ENCODE data around the gene PANX1.
"Not testable (repeated sequence)": the region's sequence is repeated elsewhere in the genome, so short reads cannot be mapped to it uniquely, and the experiment has no call there.

The PANX1 gene, protein sequence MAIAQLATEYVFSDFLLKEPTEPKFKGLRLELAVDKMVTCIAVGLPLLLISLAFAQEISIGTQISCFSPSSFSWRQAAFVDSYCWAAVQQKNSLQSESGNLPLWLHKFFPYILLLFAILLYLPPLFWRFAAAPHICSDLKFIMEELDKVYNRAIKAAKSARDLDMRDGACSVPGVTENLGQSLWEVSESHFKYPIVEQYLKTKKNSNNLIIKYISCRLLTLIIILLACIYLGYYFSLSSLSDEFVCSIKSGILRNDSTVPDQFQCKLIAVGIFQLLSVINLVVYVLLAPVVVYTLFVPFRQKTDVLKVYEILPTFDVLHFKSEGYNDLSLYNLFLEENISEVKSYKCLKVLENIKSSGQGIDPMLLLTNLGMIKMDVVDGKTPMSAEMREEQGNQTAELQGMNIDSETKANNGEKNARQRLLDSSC

DNA sequence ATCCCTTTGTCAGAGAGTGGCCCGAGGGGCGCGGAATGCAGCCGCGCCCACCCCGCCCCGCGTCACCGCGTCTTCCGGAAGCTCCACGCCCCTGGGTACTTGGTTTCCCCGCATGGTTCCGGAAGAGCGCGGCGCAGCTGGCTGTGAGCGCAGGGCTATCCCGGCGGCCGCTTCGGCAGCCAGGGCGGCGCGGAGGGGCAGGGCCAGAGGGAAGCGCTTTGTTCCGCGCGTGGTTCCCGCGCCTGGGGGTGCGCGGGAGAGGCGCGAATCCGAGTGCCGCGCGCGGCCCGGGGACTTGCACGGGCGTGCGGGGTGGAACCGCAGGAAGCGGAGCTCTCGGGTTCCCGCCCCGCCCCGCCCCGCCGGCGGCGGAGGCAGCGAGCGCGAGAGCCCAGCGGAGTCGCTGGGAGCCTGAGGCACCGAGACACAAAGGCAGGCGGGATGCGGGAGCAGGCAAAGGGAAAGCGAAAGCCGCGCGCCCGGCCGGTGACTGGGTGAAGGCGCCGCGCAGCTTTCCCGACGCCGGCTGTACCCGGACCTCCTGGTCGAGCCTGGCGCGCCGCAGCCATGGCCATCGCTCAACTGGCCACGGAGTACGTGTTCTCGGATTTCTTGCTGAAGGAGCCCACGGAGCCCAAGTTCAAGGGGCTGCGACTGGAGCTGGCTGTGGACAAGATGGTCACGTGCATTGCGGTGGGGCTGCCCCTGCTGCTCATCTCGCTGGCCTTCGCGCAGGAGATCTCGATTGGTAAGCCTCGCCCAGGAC is at the start of gene PANX1:
Gene PANX1, plus strand, starts transcription at position 96 of the 766 bp plus-strand sequence. Its CDS starts 472 bp downstream, at position 568.
- no peak for DNase-seq (ENCODE audit: low read depth, low spot score)

DNA sequence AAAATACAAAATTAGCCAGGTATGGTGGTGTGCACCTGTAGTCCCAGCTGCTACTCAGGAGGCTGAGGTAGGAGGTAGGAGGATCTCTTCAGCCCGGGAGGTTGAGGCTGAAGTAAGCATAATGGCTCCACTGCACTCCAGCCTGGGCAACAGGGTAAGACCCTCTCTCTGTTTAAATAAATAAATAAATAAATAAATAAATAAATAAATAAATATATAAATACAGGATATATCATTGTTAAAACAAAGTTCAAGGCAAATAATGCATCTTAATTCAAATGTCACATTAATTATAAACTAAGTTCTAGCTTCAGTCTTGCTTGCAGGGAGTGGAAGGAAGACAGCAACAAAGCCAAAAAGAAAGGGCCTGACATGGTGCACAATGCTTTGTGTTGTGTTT is 44.5 kb upstream of the PANX1 start:
- DNase-seq (ENCODE audit: low read depth, low spot score), result no peak

DNA sequence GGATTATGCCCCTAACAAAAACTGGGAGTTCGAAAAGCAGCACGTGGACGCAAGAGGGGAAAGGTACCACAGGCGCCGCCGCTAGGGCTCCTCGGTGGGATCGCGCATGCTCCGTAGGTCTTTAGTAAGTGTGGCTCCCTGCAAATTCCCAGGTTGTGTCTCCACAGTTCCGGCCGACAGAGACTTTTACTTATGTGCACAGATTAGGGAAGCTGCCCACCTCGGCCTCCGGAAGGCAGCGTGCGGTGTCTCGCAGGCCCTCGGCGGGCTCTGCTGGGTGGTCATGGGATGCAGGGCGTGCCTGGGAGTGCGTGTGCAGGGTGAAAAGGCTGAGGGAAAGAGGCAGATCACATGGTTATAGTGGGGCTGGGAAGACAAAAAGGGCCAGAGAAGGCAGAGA is 39.7 kb upstream of the PANX1 start:
- no peak for DNase-seq (ENCODE audit: low read depth, low spot score)

DNA sequence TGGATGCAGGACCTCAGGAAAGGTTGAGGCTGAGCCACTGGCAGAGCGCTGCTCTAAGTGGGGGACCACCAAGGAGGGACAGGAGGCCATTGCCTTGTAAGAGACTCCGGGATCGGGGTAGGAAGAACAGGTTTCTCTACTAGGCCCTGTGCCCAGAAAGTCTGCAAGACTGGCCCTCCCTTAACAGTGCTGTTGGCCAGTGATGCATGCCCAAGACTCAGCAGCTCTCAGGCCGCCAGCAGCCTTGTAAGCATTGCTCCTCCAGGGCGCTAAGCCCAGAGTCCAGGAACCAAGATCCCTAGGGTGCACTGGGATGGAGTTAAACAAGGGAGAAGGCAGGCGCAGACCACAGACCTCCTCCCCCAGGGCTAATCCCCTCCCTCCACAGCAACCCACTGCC is 39.3 kb upstream of the PANX1 start:
- no peak for DNase-seq (ENCODE audit: low read depth, low spot score)

DNA sequence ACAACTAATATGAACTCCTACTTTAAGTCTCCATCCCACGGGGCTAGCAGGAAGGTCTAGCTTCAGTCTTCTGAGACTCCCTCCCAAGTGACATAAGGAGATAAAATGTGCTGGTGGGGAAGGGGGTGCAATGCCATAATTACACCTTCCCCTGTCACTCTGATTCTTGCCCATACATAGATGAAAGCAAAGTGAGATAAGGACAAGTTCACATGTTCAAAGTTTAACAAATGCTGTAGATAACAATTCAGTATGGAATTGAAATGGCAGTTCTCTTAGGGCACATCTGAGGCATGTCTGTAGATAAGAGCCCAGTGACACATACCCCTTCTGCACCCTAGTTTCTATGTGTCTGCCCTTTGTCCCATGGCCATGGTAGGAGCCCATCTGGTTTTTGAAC is 38.2 kb upstream of the PANX1 start:
- no peak for DNase-seq (ENCODE audit: low read depth, low spot score)

DNA sequence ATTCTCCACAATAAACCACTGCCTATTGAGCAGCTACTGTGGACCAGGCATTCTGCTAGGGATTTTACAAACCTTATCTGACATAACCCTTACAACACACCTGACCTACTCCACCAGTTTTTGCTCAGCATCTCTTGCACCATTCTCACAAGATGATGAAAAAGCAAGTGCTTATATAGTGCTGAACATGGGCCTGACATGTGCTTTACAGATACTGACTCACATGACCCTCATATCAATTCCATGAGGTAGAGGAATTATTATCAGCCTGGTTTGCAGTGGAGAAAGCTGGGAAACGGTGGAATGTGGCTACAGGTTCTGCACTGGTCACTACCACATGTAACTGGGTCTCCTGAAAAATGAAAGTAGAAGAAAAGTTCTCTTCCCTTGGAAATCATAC is 37.5 kb upstream of the PANX1 start:
- no peak for DNase-seq (ENCODE audit: low read depth, low spot score)

DNA sequence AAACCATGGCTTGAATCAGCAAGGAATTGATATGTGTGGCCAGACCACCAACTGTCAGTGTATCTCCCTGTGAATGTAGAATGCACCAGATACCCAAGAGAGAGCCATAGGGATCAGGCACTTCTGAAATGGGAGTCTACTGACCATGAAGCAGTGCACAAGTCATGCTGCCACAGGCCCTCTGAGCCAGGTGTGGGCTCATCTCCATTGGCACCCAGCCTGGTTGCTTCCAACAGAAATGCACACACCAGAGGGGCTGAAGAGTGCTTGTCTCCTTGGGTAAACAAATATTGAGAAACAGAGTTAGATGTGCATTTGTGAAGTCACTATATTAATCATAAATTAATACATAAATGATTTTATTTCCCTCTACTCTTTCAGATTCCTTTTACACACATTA is 28.4 kb upstream of the PANX1 start:
- no peak for DNase-seq (ENCODE audit: low read depth, low spot score)

DNA sequence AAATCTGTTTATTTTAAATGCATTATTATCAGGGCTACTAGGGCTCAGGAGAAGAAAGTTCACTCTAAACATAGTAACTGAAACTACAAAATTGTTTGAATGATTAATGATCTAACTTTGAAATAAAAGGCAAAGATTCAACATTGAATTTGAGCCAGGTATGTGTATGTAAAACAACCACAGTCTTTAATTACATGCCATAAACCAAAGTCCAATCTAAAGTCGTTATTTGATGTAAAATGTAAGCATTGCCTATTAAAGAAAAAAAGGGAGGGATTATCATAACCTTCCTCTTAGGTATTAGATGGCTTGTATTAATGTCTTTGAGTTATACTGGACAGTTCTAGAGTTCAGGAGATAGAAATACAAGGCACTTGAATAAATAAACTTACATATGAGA is 25.2 kb upstream of the PANX1 start:
- no peak for DNase-seq (ENCODE audit: low read depth, low spot score)

DNA sequence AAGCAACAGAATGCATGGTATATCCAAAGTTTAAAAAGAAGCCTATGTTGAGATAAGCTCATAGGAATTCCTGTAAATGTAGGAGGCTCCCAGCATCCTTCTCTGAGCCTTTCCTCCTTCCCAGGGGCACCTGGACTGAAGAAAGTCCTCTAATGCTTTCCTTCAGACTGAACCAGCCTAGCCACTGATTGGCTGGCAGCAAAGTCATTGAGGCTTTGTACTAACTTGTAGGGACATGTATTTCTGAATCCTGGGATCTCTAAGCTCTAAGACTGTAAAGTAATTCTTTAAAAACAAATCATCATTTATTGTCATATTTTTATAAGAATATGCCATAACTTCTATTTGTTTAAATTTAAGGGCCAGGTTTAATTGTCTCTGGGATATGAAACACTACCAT is 23.9 kb upstream of the PANX1 start:
- no peak for DNase-seq (ENCODE audit: low read depth, low spot score)

DNA sequence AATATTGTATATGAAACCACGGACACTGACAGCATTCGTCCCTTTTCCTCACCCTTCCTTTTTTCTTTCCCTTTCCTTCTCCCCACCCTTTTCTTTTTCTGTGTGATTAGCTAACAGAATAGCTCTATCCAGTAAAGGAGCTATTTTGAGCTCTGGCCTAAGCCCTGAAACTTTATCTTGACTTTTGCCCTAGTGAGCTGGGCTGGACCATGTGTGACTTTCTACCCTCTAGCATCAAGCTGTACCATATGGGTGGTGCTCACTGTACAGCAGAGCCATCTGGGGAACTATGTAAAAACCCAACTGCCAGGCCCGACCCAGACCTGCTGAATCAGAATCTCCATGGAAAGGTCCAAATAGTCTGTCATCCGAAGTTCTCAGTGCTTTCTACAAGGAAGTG is 21.9 kb upstream of the PANX1 start:
- no peak for DNase-seq (ENCODE audit: low read depth, low spot score)

DNA sequence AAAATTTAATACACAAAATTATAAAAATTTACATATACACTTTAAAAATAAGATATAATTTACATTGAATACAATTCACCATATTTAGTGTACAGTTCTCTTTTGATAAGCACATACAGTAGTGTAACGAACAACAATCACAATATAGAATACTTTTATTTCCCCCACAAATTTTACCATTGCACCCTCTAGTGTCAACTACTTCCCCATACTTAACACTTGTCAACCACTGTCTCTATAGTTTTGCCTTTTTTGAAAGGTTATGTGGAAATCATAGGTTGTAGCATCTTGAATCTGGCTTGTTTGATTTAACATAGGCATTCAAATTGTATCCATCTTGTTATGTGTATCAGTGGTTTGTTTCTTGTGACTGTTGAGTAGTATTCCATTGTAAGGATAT is 21.3 kb upstream of the PANX1 start:
- no peak for DNase-seq (ENCODE audit: low read depth, low spot score)

DNA sequence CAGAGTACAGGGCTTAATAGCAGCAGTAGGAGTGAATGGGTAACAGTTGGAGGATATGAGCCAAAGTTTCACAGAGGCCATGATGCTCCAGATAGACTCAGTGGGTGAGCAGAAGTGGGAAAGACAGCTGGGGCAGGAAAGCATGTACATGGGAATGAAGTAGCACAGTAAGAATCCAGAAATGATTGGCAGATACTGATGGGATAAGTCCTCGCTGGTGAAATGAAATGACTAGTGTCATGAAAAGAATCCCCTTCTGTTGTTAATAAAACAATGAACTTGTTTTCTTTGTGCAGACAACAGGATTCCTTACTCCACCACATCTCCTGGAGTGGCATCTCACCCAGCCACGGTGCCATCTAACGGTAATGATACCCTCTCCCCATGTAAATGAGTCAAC is 17.4 kb upstream of the PANX1 start:
- no peak for DNase-seq (ENCODE audit: low read depth, low spot score)

DNA sequence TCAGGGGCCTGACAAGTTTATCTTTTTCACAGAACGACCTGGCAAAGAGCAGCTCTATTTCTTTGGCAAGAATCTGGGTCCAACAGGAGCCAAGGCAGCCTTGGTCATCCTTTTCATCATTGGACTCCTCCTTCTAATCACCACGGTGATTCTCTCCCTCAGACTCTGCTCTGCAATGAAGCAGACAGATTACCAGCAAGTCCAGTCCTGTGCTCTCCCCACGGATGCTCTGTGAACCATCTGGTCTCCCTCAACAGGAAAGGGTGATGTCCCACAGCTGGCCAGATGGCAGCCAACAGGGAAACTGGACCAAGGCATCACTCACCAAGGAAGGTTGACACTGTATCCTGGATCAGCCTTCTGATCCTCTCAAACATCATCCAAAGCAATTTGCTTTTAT is 17.0 kb upstream of the PANX1 start:
- DNase-seq (ENCODE audit: low read depth, low spot score), result no peak

DNA sequence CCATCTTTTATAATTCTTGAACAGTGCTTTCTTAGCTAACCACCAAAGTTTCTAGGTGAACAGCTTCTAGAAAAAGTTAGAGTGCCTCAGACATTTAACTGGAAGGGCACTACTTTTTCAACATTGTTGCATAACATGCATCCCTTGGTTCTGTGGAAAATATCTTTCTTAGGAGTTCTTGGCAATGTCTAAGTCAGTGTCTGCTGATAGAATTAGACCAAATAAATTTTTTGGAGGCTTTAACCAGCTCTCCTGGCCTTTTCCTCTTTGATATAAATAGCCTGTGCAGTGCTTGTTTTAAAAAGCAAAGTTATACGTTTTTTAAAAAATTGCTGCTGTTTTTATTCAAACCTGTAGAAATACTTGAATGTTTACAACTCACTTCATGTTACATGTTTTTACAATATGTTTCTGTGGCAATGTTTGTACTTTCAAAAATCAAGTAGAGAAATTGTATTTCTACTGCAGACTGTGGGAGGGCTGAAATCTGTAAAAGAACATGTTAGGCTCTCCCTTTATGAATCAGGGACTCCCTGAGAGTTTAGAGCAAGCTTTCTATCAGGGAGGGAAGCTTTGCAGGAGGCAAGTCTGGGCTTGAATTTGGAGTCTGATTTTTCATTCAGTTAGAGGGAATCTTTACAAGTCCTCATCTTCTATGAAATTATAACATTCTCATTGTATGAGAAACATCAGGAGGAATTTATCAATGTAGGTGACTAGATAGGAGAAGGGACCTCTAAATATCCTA is 16.3 kb upstream of the PANX1 start:
- DNase-seq (ENCODE audit: low read depth, low spot score), result no peak

DNA sequence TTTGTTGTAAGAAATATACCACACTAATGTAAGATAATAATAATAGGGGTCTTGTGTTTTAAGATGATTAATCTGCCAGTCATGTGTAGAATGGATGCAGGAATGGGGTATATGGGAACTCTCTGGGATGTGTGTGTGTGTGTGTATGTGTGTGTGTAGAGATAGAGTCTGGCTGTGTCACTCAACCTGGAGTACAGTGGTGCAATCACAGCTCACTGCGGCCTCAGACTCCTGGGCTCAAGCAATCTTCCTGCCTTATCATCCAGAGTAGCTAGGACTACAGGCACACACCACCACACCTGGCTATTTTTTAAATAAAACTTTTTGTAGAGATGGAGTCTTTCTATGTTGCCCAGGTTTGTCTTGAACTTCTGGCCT is 11.5 kb upstream of the PANX1 start:
- no peak for DNase-seq (ENCODE audit: low read depth, low spot score)

DNA sequence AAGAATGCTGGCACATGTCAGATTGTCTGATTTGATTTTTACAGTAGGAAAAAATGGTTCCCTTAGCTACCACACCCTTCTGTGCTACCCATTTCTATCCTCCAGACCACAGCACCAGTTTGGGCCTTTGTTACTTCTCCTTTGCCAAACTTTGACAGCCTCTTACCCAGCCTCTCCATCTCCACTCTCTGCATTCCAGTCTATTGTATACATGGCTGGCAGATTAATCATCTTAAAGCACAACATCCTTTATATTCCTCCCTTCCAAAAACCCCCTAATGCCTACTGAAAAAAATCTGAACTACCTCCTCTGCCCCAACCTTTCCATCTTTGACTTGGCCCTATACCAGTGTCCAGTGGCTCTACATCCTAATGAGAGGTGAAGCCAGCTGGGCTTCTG is 10.8 kb upstream of the PANX1 start:
- DNase-seq (ENCODE audit: low read depth, low spot score), result no peak

DNA sequence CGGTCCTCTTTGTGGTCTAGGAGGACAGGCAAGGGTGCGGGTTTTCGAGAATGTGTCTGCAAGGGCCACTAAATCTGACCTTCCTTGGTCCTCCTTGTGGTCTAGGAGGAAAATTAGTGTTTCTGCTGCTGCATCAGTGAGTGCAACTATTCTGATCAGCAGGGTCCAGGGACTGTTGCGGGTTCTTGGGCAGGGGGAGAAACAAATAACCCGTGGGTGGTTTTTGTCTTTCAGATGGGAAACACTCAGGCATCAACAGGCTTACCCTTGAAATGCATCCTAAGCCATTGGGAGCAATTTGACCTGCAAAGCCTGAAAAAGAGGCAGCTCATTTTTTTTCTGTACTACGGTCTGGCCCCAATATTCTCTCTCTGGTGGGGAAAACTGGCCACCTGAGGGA is 9.0 kb upstream of the PANX1 start:
- DNase-seq (ENCODE audit: low read depth, low spot score), result not testable (repeated sequence)

DNA sequence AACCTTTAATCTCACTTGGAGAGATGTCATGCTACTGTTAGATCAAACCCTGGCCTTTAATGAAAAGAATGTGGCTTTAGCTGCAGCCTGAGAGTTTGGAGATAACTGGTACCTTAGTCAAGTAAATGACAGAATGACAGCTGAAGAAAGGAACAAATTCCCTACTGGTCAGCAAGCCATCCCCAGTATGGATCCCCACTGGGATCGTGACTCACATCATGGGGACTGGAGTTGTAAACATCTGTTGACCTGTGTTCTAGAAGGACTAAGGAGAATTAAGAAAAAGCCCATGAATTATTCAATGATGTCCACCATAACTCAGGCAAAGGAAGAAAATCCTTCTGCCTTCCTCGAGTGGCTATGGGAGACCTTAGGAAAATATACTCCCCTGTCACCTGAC is 8.1 kb upstream of the PANX1 start:
- not testable (repeated sequence) for DNase-seq (ENCODE audit: low read depth, low spot score)

DNA sequence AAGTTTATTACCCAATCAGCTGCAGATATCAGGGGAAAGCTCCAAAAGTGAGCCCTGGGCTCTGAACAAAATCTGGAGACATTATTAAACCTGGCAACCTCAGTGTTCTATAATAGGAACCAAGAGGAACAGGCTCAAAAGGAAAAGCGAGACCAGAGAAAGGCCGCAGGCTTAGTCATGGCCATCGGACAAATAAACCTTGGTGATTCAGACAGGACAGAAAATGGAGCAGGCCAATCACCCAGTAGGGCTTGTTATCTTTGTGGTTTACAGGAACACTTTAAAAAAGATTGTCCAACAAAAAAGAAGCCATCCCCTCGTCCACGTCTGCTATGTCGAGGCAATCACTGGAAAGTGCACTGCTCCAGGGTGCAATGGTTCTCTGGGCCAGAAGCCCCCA is 7.7 kb upstream of the PANX1 start:
- no peak for DNase-seq (ENCODE audit: low read depth, low spot score)

DNA sequence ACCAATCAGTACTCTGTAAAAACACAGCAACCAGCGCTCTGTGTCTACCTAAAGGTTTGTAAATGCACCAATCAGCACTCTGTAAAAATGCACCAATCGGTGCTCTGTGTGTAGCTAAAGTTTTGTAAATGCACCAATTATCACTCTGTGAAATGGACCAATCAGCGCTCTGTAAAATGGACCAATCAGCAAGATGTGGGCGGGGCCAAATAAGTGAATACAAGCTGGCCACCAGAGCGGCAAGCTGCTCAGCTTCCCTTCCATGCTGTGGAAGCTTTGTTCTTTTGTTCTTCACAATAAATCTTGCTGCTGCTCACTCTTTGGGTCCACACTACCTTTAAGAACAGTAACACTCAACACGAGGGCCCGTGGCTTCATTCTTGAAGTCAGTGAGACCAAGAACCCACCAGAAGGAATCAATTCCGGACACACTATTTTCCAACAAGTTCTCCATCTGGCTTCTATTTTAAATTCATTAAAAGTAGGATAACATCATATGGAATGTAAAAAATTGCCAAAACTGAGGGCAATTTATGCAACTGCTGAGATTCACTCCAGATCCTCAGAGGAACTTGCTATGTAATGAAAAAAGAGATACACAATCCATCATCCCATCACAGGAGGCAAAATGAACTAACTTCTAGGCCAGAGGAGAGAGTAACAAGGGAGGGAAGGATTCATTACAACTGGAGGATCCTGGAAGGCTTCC is 3.1 kb upstream of the PANX1 start:
- DNase-seq (ENCODE audit: low read depth, low spot score), result no peak

DNA sequence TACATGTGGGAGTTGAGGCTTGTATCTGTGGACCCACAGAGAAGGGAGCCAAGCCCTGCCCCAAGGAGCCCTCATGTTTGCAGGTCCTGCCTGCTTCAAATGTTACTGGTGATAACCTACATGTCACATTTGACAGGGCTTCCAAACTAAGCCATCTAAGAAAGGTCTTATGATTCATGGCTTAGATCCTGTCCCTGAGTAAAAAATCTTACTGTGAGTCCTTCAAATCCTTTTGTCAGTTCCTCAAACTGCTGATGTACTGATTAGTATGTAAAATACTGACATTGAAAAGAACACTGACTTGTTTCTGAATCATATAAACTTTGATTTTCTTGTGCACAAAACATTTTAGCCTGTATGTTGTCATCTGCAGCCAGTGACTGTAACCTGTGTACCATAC is 1.0 kb upstream of the PANX1 start:
- no peak for DNase-seq (ENCODE audit: low read depth, low spot score)

DNA sequence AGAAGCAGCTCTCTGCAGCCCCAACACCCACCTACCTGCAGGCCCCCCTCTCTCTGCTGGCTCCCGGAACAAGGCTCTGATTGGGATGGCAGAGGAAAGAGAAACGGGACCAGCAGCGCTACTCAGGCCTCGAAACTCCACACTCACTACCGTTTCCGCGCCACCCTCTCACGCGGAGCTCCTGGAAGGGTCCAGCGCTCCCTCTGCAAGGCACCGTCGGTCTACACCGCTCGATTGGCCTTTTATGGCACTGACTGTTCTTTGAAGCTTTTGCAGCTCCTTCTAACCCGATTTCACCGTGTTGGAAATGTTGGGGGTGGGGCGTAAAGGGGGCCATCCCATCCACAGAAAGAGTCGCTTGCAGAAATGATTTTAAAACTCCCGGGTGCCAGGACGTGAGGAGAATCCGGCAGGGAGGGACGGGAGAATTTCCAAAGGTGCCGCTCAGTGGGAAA is 323 bp upstream of the PANX1 start:
- no peak for DNase-seq (ENCODE audit: low read depth, low spot score)

Measured in smooth muscle cell of the brain vasculature (primary cell).